Mucosa of descending colon (tissue), 3 donors: ENCODE results near the gene SRGAP3. TPM values are rescaled to one million over a fixed set of nuclear protein-coding genes. Genes with fewer than 3 reads are reported as not detected.

ENCODE experiments used
- ATAC-seq: fragments of 200-7000 bp; cut with Tn5 transposase; one replicate; pipeline ENCODE4 v1.9.1; 2020; ENCODE audit warnings: mild to moderate bottlenecking, moderate library complexity
- DNase-seq, 3 donors: peaks; one replicate each; pipeline ENCODE4 v3.0.0-alpha.2; 2020
- H3K36me3 ChIP-seq: fragments of 200-600 bp; one replicate; pipeline ENCODE4 v1.8.0; 2021; ENCODE audit warnings: low read depth, mild to moderate bottlenecking
- H3K4me1 ChIP-seq: fragments of 200-600 bp; one replicate; pipeline ENCODE4 v1.8.0; 2021; ENCODE audit warnings: low read depth, mild to moderate bottlenecking
- H3K4me3 ChIP-seq: fragments of 200-600 bp; one replicate; pipeline ENCODE4 v1.8.0; 2021; ENCODE audit warnings: mild to moderate bottlenecking
- H3K9me3 ChIP-seq: fragments of 200-600 bp; one replicate; pipeline ENCODE4 v1.8.0; 2021; ENCODE audit warnings: mild to moderate bottlenecking
- intact Hi-C, 2 donors: fragments of 100-400 bp; cut with DNase I in 1 of 2; cut with micrococcal nuclease in 1 of 2; formaldehyde crosslinking; loops; one replicate each; pipeline versions ENCODE4 v1.11.0 to v1.11.1; 2022; cut with DNase I, micrococcal nuclease
- total RNA-seq, 3 donors: library from RNA; stranded (reverse); fragmentation: NEBNext Ultra II Directional in 2 of 3; extraction: Animal tissue kit (Norgen Biotek cat#: 25700) in 2 of 3; gene quantifications; one replicate each; pipeline versions ENCODE4 v1.2.1 to v1.2.4, GENCODE V29; 2021 to 2023
- TF ChIP-seq, protein P1 (sequence below): fragments of 200-600 bp; IDR thresholded peaks from one replicate; pipeline ENCODE4 v1.8.0; 2022; ENCODE audit warnings: antibody characterized with exemption, mild to moderate bottlenecking
- donor health status: DM: no; HTN: no; CAD: no; lungs with moderate emphysema.
- donor health status: DM: no; HTN: no; CAD: no.
- donor health status: DM: no; HTN: yes; CAD: no.

SRGAP3 gene
- total RNA-seq, 3 donors from 2014 or later = 6.4 to 9.0 (median 8.6) TPM

DNA sequence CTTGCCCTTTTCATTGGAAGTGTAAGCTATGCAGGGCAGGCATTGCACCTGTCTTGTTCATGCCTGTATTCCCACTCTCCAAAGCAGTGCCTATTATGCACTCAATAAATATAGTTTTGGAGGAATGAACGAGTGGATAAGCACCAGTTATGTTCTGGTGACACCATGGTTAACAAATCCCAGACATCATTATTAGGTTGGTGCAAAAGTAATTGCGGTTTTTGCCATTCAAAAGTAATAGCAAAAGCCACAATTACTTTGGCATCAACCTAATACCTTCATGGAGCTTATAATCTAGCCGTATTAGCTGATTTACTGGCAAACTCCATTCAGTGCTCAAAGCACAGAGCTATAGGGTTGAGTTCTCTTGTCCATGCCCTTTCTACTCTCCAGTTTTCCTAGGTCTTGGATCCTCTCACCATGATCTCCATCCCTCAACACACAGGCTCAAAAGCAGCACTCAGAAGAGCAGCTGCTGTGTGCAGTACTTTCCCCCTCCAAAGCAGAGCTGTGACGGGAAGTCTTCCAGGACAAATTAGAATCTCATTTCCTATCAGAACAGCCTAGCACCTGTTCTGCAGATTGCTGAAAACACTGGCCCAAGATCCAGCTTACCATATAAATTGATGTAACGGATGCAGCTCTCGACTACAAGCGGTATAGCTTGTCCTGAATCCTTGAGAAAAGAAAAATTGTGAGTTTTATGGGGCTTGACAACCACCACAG is 223.0 kb downstream of the SRGAP3 start:
- ATAC-seq = no peak
- no peak for DNase-seq
- H3K9me3 ChIP-seq = no peaks in the 10 kb centered on the region
- no peaks in the 10 kb centered on the region for H3K36me3 ChIP-seq
- intact Hi-C loops = no loop called here
- no peaks in the 10 kb centered on the region for H3K4me1 ChIP-seq
- TF ChIP-seq, protein P1, sequence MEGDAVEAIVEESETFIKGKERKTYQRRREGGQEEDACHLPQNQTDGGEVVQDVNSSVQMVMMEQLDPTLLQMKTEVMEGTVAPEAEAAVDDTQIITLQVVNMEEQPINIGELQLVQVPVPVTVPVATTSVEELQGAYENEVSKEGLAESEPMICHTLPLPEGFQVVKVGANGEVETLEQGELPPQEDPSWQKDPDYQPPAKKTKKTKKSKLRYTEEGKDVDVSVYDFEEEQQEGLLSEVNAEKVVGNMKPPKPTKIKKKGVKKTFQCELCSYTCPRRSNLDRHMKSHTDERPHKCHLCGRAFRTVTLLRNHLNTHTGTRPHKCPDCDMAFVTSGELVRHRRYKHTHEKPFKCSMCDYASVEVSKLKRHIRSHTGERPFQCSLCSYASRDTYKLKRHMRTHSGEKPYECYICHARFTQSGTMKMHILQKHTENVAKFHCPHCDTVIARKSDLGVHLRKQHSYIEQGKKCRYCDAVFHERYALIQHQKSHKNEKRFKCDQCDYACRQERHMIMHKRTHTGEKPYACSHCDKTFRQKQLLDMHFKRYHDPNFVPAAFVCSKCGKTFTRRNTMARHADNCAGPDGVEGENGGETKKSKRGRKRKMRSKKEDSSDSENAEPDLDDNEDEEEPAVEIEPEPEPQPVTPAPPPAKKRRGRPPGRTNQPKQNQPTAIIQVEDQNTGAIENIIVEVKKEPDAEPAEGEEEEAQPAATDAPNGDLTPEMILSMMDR = no peak
- no peak overlapping the region for H3K4me3 ChIP-seq

DNA sequence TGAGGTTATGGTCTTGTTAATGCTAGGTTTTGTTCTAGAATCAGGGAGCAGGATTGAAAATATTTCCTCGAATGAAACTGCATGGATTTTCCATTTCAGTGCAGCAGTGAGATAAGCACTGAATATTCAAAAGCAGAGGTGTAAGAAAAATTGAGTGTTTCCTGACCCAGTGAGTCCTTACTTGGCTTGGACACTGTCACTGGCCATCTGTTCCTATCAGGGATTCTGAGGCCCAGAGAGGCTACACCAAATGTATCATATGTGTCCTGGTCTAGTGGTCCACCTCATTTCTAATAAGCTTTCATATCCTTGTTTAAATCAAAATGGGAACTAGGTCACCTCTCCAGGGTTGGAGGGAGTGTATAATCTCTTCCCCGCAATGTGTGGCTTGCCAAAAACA is 225.1 kb downstream of the SRGAP3 start:
- TF ChIP-seq, protein P1 = no peak
- ATAC-seq (no peak), DNase-seq (no peak)
- intact Hi-C loops = no loop called here
- Histone ChIP-seq H3K4me1 (no peaks in the 10 kb centered on the region), H3K9me3 (no peaks in the 10 kb centered on the region), H3K36me3 (no peaks in the 10 kb centered on the region), H3K4me3 (no peak overlapping the region)

DNA sequence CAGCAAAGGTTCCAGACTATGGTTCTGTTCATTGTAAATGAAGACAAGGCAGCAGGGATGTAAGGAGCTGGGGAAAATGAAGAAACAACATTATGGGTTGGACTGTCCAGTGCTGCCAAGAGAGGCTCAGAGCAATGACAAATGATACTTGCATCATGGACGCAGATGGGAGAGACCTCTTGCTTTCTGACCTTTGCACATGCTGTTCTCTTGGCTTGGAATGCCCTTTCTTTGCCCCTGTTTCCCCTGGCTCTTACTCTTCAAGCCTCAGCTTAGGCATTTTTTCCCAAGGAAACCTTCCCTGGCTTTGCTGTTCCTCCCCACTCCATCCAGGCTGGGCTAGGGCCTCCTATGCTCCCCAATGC is 226.2 kb downstream of the SRGAP3 start:
- TF ChIP-seq, protein P1 = no peak
- intact Hi-C loops = no loop called here
- ATAC-seq (no peak), DNase-seq (no peak)
- H3K4me1 ChIP-seq = no peaks in the 10 kb centered on the region
- H3K4me3 ChIP-seq = no peak overlapping the region
- H3K36me3 ChIP-seq = no peaks in the 10 kb centered on the region
- H3K9me3 ChIP-seq = no peaks in the 10 kb centered on the region

DNA sequence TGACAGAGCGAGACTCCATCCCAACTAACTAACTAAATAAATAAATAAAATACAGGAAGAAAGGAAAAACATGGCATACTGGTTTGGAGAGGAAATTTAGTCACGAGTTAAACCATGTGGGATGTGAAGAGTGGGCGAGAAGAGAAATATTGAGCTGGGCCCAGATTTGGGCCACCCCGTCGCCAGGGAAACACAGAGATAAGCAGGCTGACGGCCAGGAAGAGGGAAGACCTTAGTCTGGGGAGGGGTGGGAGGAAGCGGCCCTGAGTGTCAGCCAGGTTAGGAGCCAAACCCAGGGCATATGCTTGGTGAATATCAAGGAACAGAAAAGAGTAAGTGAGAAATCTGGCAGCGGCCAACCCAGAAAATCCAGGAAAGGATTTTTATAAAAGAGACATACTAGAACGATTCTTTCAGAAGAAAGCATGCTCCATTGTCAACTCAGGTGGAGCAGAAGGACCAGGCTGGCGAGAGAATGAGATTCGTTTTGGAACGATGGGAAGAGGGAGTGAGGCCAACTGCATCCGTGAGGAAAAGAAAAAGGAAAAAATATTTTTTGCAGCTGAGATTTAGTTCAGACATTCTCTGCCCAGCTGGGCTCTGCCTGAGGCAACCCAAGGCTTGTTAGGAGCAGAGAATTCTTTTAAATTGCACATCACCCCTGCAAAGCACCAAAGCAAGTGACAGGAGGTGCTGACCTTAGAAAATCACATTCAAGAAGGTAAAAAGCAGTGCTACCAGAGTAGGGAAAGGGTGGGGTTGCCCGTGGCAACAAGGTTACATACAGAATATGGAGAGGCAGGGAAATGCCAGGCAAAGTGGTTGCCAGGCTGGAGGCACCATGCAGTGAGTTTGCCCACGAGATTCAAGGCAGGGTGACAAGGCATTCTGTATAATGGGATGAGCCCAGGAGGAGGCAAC is 226.9 kb downstream of the SRGAP3 start:
- TF ChIP-seq, protein P1 = no peak
- DNase-seq = no peak
- Histone ChIP-seq H3K4me3 (no peak overlapping the region), H3K4me1 (no peaks in the 10 kb centered on the region), H3K9me3 (no peaks in the 10 kb centered on the region), H3K36me3 (no peaks in the 10 kb centered on the region)
- intact Hi-C loops = no loop called here
- no peak for ATAC-seq

DNA sequence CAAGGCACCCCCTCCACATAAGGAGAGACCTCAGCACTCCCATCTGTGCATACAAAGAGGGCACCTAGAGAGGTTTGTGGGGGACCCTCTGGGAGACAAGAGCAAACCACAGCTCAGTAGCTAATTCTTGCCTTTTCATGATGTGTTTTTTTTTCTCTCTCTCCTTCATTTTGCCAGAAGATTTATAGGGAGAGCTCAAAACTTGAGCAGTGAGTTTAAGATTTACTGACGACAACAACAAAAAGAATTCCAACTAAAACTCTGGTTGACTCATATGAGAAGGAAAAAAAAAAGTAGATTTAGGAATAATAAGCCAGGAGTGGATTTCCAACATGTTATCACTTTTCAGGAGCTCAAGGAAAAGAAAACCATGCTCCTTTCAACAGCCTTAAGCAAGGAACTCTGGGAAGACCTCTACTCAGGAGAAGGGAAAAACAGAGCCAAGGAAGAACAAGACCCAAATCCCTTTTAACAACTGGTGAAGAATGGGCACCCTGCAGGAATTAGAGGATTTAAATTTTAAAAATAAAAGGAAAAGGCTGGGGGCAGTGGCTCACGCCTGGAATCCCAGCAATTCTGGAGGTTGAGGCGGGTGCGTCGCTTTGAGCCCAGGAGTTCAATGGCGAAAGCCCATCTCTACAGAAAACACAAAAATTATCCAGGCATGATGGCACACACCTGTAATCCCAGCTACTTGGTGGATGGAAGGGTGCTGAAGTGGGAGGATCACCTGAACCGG is 228.0 kb downstream of the SRGAP3 start:
- H3K36me3 ChIP-seq = no peaks in the 10 kb centered on the region
- H3K4me1 ChIP-seq = no peaks in the 10 kb centered on the region
- no peaks in the 10 kb centered on the region for H3K9me3 ChIP-seq
- no peak for DNase-seq
- no peak overlapping the region for H3K4me3 ChIP-seq
- no peak for ATAC-seq
- TF ChIP-seq, protein P1 = no peak
- intact Hi-C loops = no loop called here
